GM21825 (cell line): ENCODE data around the gene ROBO2.

Source experiments
- ATAC-seq: cut with Tn5 transposase; IDR thresholded peaks from one replicate; pipeline ENCODE4 v1.9.1; 2021; ENCODE audit warnings: mild to moderate bottlenecking, moderate library complexity; ENCODE audit not compliant: unreplicated experiment

ROBO2 gene

GRCh38 chr3:77102951-77103769 lies 63.3 kb downstream of the ROBO2 start:
- no peak for ATAC-seq

GRCh38 chr3:77122652-77123051 lies 82.8 kb downstream of the ROBO2 start:
- no peak for ATAC-seq

GRCh38 chr3:77125966-77126365 lies 86.1 kb downstream of the ROBO2 start:
- ATAC-seq: no peak

- ATAC-seq: no peak
Measured at GRCh38 chr3:77134769-77135168, 94.9 kb downstream of the ROBO2 start.

GRCh38 chr3:77137559-77137958 lies 97.7 kb downstream of the ROBO2 start:
- ATAC-seq: no peak

- ATAC-seq: no peak
Measured at GRCh38 chr3:77139624-77140023, 99.7 kb downstream of the ROBO2 start.

- no peak for ATAC-seq
Measured at GRCh38 chr3:77141423-77141822, 101.5 kb downstream of the ROBO2 start.

GRCh38 chr3:77142578-77142977 lies 102.7 kb downstream of the ROBO2 start:
- ATAC-seq: no peak

GRCh38 chr3:77146004-77146403 lies 106.1 kb downstream of the ROBO2 start:
- no peak for ATAC-seq

GRCh38 chr3:77147836-77148578 lies 108.1 kb downstream of the ROBO2 start:
- no peak for ATAC-seq

GRCh38 chr3:77149382-77149781 lies 109.5 kb downstream of the ROBO2 start:
- no peak for ATAC-seq

GRCh38 chr3:77150028-77150427 lies 110.1 kb downstream of the ROBO2 start:
- no peak for ATAC-seq

GRCh38 chr3:77150759-77151158 lies 110.9 kb downstream of the ROBO2 start:
- no peak for ATAC-seq

GRCh38 chr3:77158730-77159581 lies 119.1 kb downstream of the ROBO2 start:
- ATAC-seq: no peak

GRCh38 chr3:77160931-77161497 lies 121.1 kb downstream of the ROBO2 start:
- no peak for ATAC-seq

GRCh38 chr3:77169823-77170222 lies 129.9 kb downstream of the ROBO2 start:
- no peak for ATAC-seq

- ATAC-seq: no peak
Measured at GRCh38 chr3:77171026-77171425, 131.1 kb downstream of the ROBO2 start.

GRCh38 chr3:77179762-77180161 lies 139.9 kb downstream of the ROBO2 start:
- no peak for ATAC-seq

- ATAC-seq: no peak
Measured at GRCh38 chr3:77182341-77182740, 142.4 kb downstream of the ROBO2 start.

GRCh38 chr3:77186319-77186718 lies 146.4 kb downstream of the ROBO2 start:
- no peak for ATAC-seq

- no peak for ATAC-seq
Measured at GRCh38 chr3:77186728-77187127, 146.8 kb downstream of the ROBO2 start.
